Hematopoietic multipotent progenitor cell (in vitro differentiated cells): ENCODE results near the gene ILDR2. TPM values are rescaled to one million over a fixed set of nuclear protein-coding genes. Genes with fewer than 3 reads are reported as not detected.

Source experiments
- DNase-seq, 3 donors: peaks; one replicate each; pipeline ENCODE4 v3.0.0-alpha.2; 2011 to 2015; ENCODE audit warnings: low read depth in 2 of 3, low spot score in 2 of 3
- total RNA-seq: library from RNA; depleted of rRNA; stranded (reverse); fragments of >200 nt; gene quantifications from one replicate; pipeline ENCODE4 v1.2.3, GENCODE V29; 2012

The ILDR2 gene
- total RNA-seq: 0.27 TPM

DNA sequence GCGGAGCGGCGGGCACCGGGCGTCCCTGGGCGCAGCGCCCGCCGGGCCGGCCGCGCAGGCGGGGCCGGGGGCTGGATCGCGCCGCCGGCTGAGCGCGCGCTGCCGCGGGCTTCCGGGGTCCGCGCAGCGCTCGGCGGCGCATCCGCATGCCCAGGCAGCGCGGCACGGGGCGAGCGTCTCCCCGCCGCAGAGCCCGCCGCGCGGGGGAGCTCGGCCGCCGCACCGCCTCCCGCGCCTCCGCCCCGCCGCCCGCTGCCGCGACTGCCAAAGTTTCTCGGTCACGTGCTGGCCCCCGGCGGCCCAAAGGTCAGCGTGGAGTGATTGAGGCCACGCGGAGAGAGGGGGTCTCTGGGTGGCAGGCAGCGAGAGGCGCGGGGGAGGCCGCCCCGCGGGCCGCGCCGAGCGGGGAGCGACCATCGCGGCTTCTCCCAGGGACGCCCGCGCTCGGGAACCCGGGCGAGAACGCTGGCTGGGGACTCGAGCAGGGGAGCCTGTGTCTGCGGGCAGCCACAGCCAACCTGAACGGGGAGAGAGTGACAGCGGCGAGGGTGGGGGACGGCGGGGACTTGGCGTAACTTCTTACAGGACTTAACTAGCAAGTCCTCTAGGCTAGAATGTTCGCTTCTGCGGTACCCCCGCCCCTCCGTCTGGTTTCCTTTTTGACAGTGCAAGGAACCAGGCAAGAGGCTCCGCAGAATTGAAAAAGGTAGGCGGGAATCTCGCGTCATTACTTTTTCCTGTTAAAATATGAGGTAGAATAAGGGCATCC is at the start of gene ILDR2:
Gene ILDR2, minus strand, starts transcription at position 180 of the 769 bp plus-strand sequence. CDS start 272 bp downstream, outside the sequence.
- peak; percentile 18 to 70 (median 56) for DNase-seq

- DNase-seq: no peak
Measured at GRCh38 chr1:167022384-167022783, 47.0 kb upstream of the ILDR2 start.

DNA sequence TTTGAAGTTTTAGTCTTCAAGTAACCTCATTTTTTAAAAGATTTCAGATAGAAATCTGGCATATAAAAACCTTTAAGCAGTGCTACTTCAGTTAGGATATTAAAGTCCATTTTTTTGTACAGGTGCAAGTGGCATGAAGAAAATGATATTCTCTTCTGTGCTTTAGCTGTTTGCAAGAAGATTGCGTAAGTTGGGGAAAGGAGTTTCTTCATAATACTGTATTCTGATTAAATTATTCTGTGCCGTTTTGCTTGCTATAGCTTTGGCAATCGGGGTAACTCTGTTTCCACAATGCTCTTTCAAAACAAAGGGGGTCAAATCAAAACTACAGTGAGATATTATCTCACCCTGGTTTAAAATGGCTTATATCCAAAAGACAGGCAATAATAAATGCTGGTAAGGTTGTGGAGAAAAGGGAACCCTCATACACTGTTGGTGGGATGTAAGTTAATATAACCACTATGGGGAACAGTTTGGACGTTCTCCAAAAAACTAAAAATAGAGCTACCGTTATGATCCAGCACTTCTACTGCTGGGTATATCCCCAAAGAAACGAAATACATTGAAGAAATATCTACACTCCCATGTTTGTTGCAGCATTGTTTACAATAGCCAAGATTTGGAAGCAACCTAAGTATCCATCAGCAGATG is 40.9 kb upstream of the ILDR2 start:
- peak in 1 of 3 donors; percentile 22 for DNase-seq

DNA sequence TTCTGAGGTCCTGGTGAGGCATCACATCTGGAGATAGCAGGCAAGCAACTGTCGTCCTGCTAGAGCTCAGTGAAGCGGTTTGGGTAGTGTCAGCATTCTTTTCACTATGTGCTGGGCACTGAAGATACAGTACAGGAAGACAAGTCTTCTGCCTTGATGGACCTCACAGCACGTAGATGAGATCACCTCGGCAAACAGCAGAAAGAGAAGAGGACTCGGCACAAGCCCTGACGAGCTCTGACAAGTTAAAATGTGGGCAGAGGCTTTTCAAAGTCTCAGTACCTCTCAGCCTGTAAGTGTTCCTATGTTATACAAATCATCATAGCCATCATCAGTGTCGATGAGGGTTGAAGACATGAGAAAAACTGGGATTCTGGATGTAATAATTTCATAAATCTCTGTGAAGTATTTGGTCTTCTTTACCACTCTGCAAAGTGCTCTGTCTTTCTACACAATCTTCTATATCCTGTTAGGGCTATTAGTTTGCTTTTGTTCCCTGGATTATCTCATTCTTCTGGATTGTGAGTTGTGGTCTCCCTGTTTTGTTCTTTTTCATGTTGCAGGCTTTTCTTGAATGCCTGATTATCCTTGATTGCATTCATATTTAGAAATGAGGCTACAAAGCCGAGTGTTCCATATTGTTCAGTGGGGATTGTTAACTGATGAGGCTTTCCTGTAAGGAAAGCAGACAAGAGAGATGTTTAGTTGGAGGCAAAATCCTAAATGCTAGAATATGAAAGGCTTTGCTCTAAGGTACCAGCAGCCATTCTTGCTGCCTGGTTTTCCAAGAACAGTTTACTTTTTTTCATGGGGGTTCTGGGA is 38.0 kb upstream of the ILDR2 start:
- no peak for DNase-seq

DNA sequence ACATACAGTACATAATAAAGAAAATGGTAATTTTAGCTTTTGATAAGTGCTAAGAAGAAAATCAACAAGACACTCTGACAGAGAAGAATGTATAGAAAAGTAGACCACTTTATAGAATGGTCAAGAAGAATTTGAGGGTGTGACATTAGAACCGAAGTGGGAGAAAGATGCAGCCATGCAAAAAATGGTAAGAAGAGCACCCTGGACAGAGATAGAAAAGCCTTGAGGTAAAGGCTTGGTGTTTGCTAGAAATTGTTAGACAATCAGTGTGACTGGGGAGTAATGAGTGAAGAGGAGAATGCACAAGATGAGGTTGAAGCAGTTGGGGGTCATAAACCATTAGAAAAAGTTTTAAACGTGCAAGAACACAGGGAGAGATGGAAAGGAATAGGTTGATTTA is 37.2 kb upstream of the ILDR2 start:
- DNase-seq: no peak

DNA sequence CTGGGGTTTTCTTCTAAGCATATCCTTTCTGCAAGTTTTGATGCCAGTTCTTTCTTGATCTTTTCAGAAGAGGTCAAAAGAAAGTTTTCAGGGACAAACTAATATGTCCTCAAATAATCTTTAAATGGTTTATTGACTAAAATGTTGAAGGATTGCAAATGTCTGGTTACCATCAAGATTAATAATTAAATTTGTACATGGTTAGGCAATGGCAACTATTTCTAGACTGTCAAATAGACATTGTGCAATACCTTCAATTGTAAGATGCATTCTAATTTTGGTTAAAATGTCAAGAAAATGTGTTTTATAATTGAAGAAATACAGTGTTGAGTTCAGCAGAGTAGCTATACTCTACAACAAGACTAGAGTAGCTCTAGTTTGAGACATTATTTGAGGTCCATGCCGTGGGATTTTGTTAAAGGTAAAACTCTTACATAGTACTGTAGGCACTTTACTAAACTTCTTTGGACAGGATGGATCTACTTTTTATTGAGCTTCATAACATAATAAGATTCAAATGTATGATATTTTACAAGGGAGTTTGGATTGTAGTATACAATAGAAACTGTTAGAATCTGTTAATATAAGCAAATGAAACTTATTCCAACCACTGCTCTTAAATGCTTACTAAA is 36.3 kb upstream of the ILDR2 start:
- no peak for DNase-seq

- DNase-seq: no peak
Measured at GRCh38 chr1:167003711-167004110, 28.4 kb upstream of the ILDR2 start.

GRCh38 chr1:167002354-167002753 is 27.0 kb upstream of the ILDR2 start:
- DNase-seq: no peak

DNA sequence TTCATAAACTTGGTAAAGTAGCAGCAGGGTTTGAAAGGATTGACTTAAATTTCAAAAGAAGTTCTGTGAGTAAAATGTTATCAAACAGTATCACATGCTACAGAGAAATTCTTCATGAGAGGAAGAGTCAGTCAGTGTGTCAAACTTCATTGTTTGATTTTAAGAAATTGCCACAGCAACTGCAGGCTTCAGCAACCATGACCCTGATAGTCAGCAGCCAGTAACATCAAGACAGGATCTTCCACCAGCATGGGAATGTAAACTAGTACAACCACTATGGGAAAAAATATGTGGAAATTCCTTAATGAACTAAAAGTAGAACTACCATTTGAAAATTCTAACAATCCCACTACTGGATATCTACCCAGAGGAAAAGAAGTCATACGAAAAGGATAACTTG is 25.2 kb upstream of the ILDR2 start:
- no peak for DNase-seq

DNA sequence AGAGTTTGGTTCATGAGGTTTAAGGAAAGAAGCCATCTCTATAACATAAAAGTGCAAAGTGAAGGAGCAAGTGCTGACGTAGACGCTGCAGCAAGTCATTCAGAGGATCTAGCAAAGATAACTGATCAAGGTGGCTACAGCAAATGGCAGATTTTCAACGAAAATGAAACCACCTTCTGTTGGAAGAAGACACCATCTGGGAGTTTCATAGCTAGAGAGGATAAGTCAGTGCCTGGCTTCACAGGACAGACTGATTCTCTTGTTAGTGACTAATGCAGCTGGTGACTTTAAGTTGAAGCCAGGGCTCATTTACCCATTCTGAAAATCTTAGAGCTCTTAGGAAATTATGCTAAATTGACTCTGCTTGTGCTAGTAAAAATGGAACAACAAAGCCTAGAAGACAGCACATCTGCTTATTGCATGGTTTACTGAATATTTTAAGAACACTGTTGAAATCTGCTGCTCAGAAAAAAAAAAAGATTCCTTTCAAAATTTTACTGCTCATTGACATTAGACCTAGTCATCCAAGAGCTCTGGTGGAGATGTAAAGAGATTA is 24.2 kb upstream of the ILDR2 start:
- DNase-seq: no peak

DNA sequence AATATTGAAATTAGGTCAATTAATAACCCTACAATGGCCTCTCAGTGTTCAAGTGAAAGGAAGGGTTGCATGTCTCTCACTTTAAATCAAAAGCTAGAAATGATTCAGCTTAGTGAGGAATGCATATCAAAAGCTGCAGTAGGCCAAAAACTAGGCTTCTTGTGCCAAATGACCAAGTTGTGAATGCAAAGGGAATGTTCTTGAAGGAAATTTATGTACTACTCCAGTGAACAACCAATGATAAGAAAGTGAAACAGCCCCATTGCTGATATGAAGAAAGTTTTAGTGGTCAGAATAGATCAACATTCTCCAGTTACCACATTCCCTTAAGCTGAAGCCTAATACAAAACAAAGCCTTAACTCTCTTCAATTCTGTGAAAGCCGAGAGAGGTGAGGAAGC is 23.7 kb upstream of the ILDR2 start:
- DNase-seq: no peak

DNA sequence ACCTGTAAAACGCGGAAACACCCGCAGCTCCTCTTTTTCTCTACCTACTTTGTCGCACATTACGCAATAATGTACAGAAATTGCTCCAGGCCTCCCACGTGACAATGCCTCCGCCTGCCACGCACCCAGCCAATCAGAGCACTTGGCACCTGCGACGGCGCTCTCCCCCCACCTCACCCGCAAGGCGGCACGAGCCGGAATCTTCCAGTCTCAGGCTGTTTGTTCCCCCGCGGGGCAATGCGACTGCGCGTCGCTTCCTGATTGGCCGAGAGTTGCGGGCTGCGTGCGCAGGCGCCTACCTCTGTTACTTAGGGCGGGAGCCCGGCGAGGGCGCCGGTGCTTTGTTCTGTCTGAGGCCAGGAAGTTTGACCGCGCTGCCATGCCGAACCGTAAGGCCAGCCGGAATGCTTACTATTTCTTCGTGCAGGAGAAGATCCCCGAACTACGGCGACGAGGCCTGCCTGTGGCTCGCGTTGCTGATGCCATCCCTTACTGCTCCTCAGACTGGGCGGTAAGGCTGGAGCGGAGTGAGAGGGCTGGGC is 13.7 kb upstream of the ILDR2 start, which contains the start of gene MAEL:
Gene MAEL, plus strand, starts transcription at position 307 of the 542 bp plus-strand sequence. Its CDS starts 73 bp downstream, at position 380.
- DNase-seq: no peak

DNA sequence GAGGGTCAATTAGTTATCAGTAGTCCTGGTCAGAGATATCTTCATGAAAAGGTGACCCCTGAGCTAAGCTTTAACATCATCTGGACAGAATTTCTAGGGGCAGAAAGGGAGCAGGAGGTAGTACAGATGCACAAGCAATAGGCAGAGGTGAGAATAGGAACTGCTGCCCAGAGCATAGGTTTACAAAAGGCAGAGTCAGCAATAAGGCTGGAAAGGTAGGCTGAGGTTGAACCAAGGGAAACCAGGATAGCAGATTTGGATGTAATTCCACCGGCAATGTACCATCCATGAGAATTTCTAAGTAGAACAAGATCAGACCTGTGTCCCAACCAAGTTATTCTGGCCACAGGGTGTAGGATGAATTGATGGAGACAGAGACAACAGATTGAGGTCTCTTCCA is 6.2 kb upstream of the ILDR2 start:
- no peak for DNase-seq

- DNase-seq: no peak
Measured at GRCh38 chr1:166980818-166981217, 5.5 kb upstream of the ILDR2 start.

DNA sequence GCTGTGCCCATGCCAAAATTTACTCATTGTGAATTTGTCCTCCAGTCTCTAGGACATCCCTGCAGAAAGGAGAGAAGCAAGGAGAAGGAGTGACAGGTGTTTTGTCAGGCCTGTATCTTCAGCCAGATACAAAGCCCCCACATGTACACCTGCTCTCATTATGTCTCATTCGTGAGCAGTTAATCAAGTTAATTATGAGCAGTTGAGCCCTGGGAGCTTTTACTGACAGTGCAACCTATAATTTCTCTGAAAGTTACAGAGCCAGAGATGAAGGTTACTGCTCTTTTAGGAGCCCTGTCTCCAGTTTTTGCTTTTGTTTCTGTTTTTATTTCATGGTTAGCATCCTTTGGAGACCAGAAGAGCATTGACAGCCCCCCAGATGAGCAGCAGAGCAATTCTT is 5.0 kb upstream of the ILDR2 start:
- DNase-seq: no peak

- DNase-seq: no peak
Measured at GRCh38 chr1:166978821-166979220, 3.5 kb upstream of the ILDR2 start.

GRCh38 chr1:166977951-166978350 is 2.6 kb upstream of the ILDR2 start:
- DNase-seq: no peak

DNA sequence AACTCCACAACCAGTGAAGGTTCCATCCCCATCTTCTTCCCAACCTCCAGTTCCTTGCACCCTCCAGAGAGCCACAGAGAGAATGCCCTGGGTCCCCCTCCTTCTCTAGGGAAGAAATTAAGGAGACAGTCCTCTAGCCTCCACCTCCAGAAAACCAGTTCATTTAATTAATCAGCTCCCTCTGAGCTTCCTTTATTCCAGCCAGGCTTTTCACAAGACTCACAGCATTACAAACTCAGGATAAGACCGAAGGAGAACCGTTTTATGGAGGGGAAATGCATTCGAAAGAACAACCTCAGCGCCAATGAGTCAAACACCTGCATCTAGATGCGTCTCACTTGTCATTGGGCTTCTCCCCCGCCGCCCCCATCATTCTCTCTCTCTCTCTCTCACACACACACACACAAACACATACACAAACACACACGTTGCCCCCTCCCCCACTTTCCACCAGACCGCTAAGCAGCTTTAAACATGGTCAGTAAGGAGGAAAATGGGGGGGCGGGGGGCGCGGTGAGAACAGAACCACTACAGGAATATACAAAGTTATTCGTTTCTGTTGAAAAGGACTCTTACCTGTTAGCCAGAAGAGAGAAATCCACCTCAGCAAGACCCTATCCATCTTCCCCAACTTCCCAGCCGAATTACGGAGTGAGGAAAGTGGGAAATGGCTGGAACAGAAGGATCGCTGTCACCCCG is 544 bp downstream of the ILDR2 start:
- DNase-seq: peak in 2 of 3 donors; percentile 20 to 24

DNA sequence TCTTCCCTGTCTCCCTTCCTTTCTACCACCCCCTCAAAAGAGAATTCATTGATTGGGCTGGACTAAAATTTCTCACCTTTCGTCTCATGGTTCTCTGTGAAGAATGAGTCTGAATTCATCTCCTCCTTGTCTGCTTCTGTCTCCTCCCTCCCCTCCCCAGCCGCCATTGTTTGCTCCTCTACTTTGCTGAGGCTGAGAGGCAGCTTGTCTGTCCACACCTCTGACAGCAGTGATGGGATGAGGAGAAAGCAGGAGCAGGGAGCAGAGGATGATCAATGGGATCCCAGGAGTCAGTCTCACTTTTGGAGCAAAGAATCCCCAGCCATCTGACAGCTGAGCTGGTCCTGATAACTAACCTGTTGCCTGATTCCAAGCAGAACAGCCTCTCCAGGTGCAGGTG is 2.5 kb downstream of the ILDR2 start:
- no peak for DNase-seq

GRCh38 chr1:166972193-166972592 is 3.1 kb downstream of the ILDR2 start:
- no peak for DNase-seq
